ENCODE measurements around the gene EFHD2. TPM values are rescaled to one million over a fixed set of nuclear protein-coding genes. Genes with fewer than 3 reads are reported as not detected.

EFHD2 gene
- polyA plus RNA-seq, 1 donor, result 33.1 TPM

Other genes with a start within 250 kb of the EFHD2 start
- 2.1 TPM for gene FHAD1, start 162.7 kb upstream of the EFHD2 start, polyA plus RNA-seq (ENCODE audit: insufficient read length)
- gene CTRC, start 28.6 kb downstream of the EFHD2 start, polyA plus RNA-seq (ENCODE audit: insufficient read length), result 1.4 TPM
- 0.84 TPM for gene CELA2A, start 46.8 kb downstream of the EFHD2 start, polyA plus RNA-seq (ENCODE audit: insufficient read length)
- gene CELA2B, start 66.2 kb downstream of the EFHD2 start, polyA plus RNA-seq (ENCODE audit: insufficient read length), result 4.1 TPM
- gene CASP9, start 114.3 kb downstream of the EFHD2 start, polyA plus RNA-seq (ENCODE audit: insufficient read length), result 21.9 TPM
- gene DNAJC16, start 117.0 kb downstream of the EFHD2 start, polyA plus RNA-seq (ENCODE audit: insufficient read length), result 16.3 TPM
- 3.4 TPM for gene AGMAT, start 175.2 kb downstream of the EFHD2 start, polyA plus RNA-seq (ENCODE audit: insufficient read length)
- 24.3 TPM for gene DDI2, start 207.6 kb downstream of the EFHD2 start, polyA plus RNA-seq (ENCODE audit: insufficient read length)

Data from hindlimb muscle (tissue), 1 donor.